IMR-90 (cell line): ENCODE measurements around the gene BTBD9. TPM values are rescaled to one million over a fixed set of nuclear protein-coding genes. Genes with fewer than 3 reads are reported as not detected.

Source experiments
- ATAC-seq: fragments of 200-7000 bp; cut with Tn5 transposase; 2 replicates; pipeline ENCODE4 v1.9.1; 2020; ENCODE audit warnings: low read depth, mild to moderate bottlenecking, moderate library complexity
- BruUV-seq: library from RNA; stranded (reverse); fragments of 400-500 nt; replicated peaks from 2 replicates; lab custom pipeline; 2021; lab: Mats Ljungman, UMichigan
- CTCF ChIA-PET: fragments of 300-600 bp; formaldehyde crosslinking; extraction: SDS; loops from one replicate; lab custom pipeline; 2021; ENCODE audit warnings: antibody characterized with exemption; lab: Yijun Ruan, JAX
- POLR2A ChIA-PET: fragments of 300-600 bp; sonication (Branson Sonifier 250); formaldehyde crosslinking; loops from one replicate; lab custom pipeline; 2022; ENCODE audit warnings: antibody characterized with exemption; ENCODE audit not compliant: unreplicated experiment; lab: Charles Lee
- DNase-seq: peaks from one replicate; pipeline ENCODE4 v3.0.0; 2013
- H2AFZ ChIP-seq: replicated peaks from 2 replicates; pipeline ENCODE3; 2013; ENCODE audit warnings: low read length, mild to moderate bottlenecking; ENCODE audit not compliant: poor library complexity
- H2AK5ac ChIP-seq: 2 replicates; pipeline ENCODE4 v1.6.1; 2013; ENCODE audit warnings: low read depth, low read length, inconsistent platforms
- H2AK9ac ChIP-seq: replicated peaks from 2 replicates; pipeline ENCODE3; 2013; ENCODE audit warnings: mild to moderate bottlenecking, low read depth, low read length, moderate library complexity; ENCODE audit not compliant: poor library complexity
- H2BK120ac ChIP-seq: 2 replicates; pipeline ENCODE4 v1.6.1; 2013; ENCODE audit warnings: low read depth, low read length, inconsistent platforms
- H2BK15ac ChIP-seq: 3 replicates; pipeline ENCODE4 v1.6.1; 2013; ENCODE audit warnings: low read depth, low read length, inconsistent platforms
- H2BK20ac ChIP-seq: 2 replicates; pipeline ENCODE4 v1.6.1; 2013; ENCODE audit warnings: low read depth, mild to moderate bottlenecking, inconsistent platforms, low read length, moderate library complexity
- H2BK5ac ChIP-seq: 2 replicates; pipeline ENCODE4 v1.6.1; 2013; ENCODE audit warnings: mild to moderate bottlenecking, low read depth, low read length, inconsistent platforms; ENCODE audit not compliant: poor library complexity, severe bottlenecking
- H3K14ac ChIP-seq: replicated peaks from 2 replicates; pipeline ENCODE4 v1.6.1; 2013; ENCODE audit warnings: low read depth, low read length, inconsistent platforms
- H3K18ac ChIP-seq: 2 replicates; pipeline ENCODE4 v1.6.1; 2013; ENCODE audit warnings: low read depth, low read length, control low read depth
- H3K23ac ChIP-seq: 2 replicates; pipeline ENCODE4 v1.6.1; 2013; ENCODE audit warnings: low read depth, low read length, inconsistent platforms
- H3K27ac ChIP-seq: 2 replicates; pipeline ENCODE4 v1.5.1; 2013; ENCODE audit warnings: mild to moderate bottlenecking, control low read depth, low read length; ENCODE audit not compliant: insufficient read depth
- H3K27me3 ChIP-seq: 2 replicates; pipeline ENCODE4 v1.6.1; 2013; ENCODE audit warnings: low read length; ENCODE audit not compliant: control insufficient read depth, insufficient read depth
- H3K36me3 ChIP-seq: 2 replicates; pipeline ENCODE4 v1.6.1; 2013; ENCODE audit warnings: low read length, mixed read lengths; ENCODE audit not compliant: control insufficient read depth, insufficient read depth
- H3K4ac ChIP-seq: 2 replicates; pipeline ENCODE4 v1.6.1; 2013; ENCODE audit warnings: low read depth, low read length, inconsistent platforms
- H3K4me1 ChIP-seq: 2 replicates; pipeline ENCODE4 v1.6.1; 2013; ENCODE audit warnings: low read length, mixed read lengths; ENCODE audit not compliant: control insufficient read depth, insufficient read depth
- H3K4me2 ChIP-seq: 2 replicates; pipeline ENCODE4 v1.6.1; 2013; ENCODE audit warnings: low read depth, mild to moderate bottlenecking, control low read depth, low read length, moderate library complexity
- H3K4me3 ChIP-seq: 2 replicates; pipeline ENCODE4 v1.5.1; 2013; ENCODE audit warnings: low read depth, mild to moderate bottlenecking, control low read depth, low read length, moderate library complexity; ENCODE audit not compliant: insufficient read depth
- H3K56ac ChIP-seq: 2 replicates; pipeline ENCODE4 v1.6.1; 2013; ENCODE audit warnings: low read length, inconsistent platforms; ENCODE audit not compliant: insufficient read depth; ENCODE audit errors: extremely low read depth
- H3K79me1 ChIP-seq, 2 experiments: 2 replicates each; pipeline ENCODE4 v1.6.1; 2013; ENCODE audit warnings: low read length in 2 of 2, inconsistent platforms in 1 of 2, low read depth in 1 of 2
- H3K9ac ChIP-seq: 2 replicates; pipeline ENCODE4 v1.6.1; 2013; ENCODE audit warnings: low read depth, low read length, control low read depth
- H3K9me1 ChIP-seq: 2 replicates; pipeline ENCODE4 v1.6.1; 2013; ENCODE audit warnings: low read length, inconsistent platforms; ENCODE audit not compliant: insufficient read depth
- H3K9me3 ChIP-seq: 2 replicates; pipeline ENCODE4 v1.6.1; 2013; ENCODE audit warnings: low read length; ENCODE audit not compliant: control insufficient read depth, insufficient read depth
- H4K20me1 ChIP-seq: 2 replicates; pipeline ENCODE4 v1.6.1; 2013; ENCODE audit warnings: low read length, inconsistent platforms; ENCODE audit not compliant: insufficient read depth
- H4K5ac ChIP-seq: 2 replicates; pipeline ENCODE4 v1.6.1; 2013; ENCODE audit warnings: mild to moderate bottlenecking, low read depth, low read length, control low read depth
- H4K8ac ChIP-seq, 2 experiments: 2 replicates each; pipeline ENCODE4 v1.6.1; 2013; ENCODE audit warnings: low read depth in 2 of 2, low read length in 2 of 2, control low read depth in 1 of 2, inconsistent platforms in 1 of 2
- H4K91ac ChIP-seq: 2 replicates; pipeline ENCODE4 v1.6.1; 2013; ENCODE audit warnings: low read depth, low read length, inconsistent platforms; ENCODE audit not compliant: insufficient read depth
- BHLHE40 ChIP-seq: fragments of 150-350 bp; IDR thresholded peaks from 2 replicates; pipeline ENCODE4 v1.6.1; 2016; ENCODE audit warnings: mild to moderate bottlenecking, low read depth, low read length
- CEBPB ChIP-seq: IDR thresholded peaks from 2 replicates; pipeline ENCODE4 v1.6.1; 2012; ENCODE audit warnings: low read depth, low read length, improper control_type of control experiment
- CHD1 ChIP-seq: IDR thresholded peaks from 2 replicates; pipeline ENCODE4 v1.6.1; 2012; ENCODE audit warnings: low read depth, low read length, improper control_type of control experiment
- CTCF ChIP-seq: conservative IDR thresholded peaks from 2 replicates; pipeline ENCODE4 v1.5.1; 2012; ENCODE audit warnings: mild to moderate bottlenecking, low read depth, low read length, improper control_type of control experiment
- FOS ChIP-seq: fragments of 150-350 bp; IDR thresholded peaks from 2 replicates; pipeline ENCODE4 v1.6.1; 2016; ENCODE audit warnings: low read depth, low read length
- MAFK ChIP-seq: IDR thresholded peaks from 2 replicates; pipeline ENCODE4 v1.6.1; 2012; ENCODE audit warnings: low read depth, low read length, improper control_type of control experiment
- MAZ ChIP-seq: IDR thresholded peaks from 2 replicates; pipeline ENCODE4 v1.6.1; 2012; ENCODE audit warnings: low read depth, mild to moderate bottlenecking, low read length, improper control_type of control experiment, moderate library complexity, borderline replicate concordance
- MXI1 ChIP-seq: IDR thresholded peaks from 2 replicates; pipeline ENCODE4 v1.6.1; 2012; ENCODE audit warnings: low read depth, mild to moderate bottlenecking, low read length, moderate library complexity, borderline replicate concordance
- NFE2L2 ChIP-seq: fragments of 150-350 bp; IDR thresholded peaks from 2 replicates; pipeline ENCODE4 v1.6.1; 2016; ENCODE audit warnings: low read depth, mild to moderate bottlenecking, low read length
- POLR2A ChIP-seq: IDR thresholded peaks from 2 replicates; pipeline ENCODE4 v1.6.1; 2012; ENCODE audit warnings: mild to moderate bottlenecking, low read depth, low read length
- RAD21 ChIP-seq: IDR thresholded peaks from 2 replicates; pipeline ENCODE4 v1.6.1; 2012; ENCODE audit warnings: low read length, improper control_type of control experiment
- RFX5 ChIP-seq: IDR thresholded peaks from 2 replicates; pipeline ENCODE4 v1.8.0; 2012; ENCODE audit warnings: low read depth, mild to moderate bottlenecking, low read length, moderate library complexity
- SMC3 ChIP-seq: fragments of 150-350 bp; IDR thresholded peaks from 2 replicates; pipeline ENCODE4 v1.6.1; 2016; ENCODE audit warnings: low read depth, mild to moderate bottlenecking, antibody characterized with exemption, low read length, moderate library complexity
- WGBS, 2 experiments: methylation state at CpG; one replicate each; pipeline versions ENCODE4 v1.1.5 to v1.1.7; 2013; ENCODE audit warnings: missing lambda C conversion rate in 2 of 2; ENCODE audit not compliant: insufficient read length in 1 of 2; ENCODE audit errors: extremely low coverage in 2 of 2; 5-methylcytosine and 5-hydroxymethylcytosine counted together
- dilution Hi-C: fragments of 300-500 bp; cut with HindIII; formaldehyde crosslinking; loops from one replicate; pipeline ENCODE4 v1.14.3; 2018; ENCODE audit warnings: low sequenced_read_pairs; ENCODE audit not compliant: unreplicated experiment
- in situ Hi-C: fragments of 300-500 bp; cut with MboI; formaldehyde crosslinking; loops from 3 replicates; pipeline ENCODE4 v1.14.3; 2019; ENCODE audit warnings: low sequenced_read_pairs, inconsistent platforms, mixed read lengths
- intact Hi-C: fragments of 100-400 bp; cut with micrococcal nuclease; formaldehyde crosslinking; loops from 2 replicates; pipeline ENCODE4 v1.10.0; 2022
- polyA plus RNA-seq, 3 experiments: library from polyadenylated mRNA; depleted of rRNA; stranded (reverse); fragments of >200 nt; gene quantifications; 2 replicates each; pipeline ENCODE4 v1.2.3, GENCODE V29; 2012; ENCODE audit warnings: low replicate concordance in 1 of 3
- total RNA-seq: library from RNA; depleted of rRNA; stranded (reverse); fragments of >200 nt; gene quantifications from 2 replicates; pipeline ENCODE4 v1.2.3, GENCODE V29; 2012

BTBD9 gene
- total and polyA plus RNA-seq, 2 of the 4 experiments (the other 2 are of a cell fraction), result 4.1 to 22.0 TPM

DNA sequence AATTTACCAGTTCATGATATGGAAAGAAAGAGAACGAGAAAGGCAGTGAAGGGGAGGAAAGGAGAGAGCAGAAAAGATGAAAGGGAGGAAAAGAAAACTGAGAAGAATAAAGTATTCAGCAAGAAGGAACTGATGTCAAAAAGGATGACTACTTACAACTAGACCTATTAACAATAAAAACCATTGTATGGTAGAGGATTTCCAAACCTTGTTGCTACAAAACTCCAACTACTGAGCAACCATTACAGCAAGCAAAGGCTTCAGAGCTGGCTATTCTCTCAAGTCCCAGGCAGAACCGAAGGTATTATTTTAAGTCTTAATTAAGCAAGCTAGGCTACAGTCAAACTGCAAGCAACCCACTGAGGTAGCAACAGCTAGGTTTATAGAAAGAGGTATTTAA is 142.2 kb downstream of the BTBD9 start:
- no peak for TF ChIP-seq FOS
- no peak for TF ChIP-seq SMC3
- no peak for TF ChIP-seq MAFK
- no peak for TF ChIP-seq MXI1
- TF ChIP-seq CHD1, result no peak
- TF ChIP-seq RAD21, result no peak
- TF ChIP-seq NFE2L2, result no peak
- TF ChIP-seq POLR2A, result no peak
- TF ChIP-seq CTCF, result no peak
- TF ChIP-seq RFX5, result no peak
- TF ChIP-seq BHLHE40, result no peak
- no peak for TF ChIP-seq MAZ
- no peak for TF ChIP-seq CEBPB
- H3K9me3 ChIP-seq, result no peaks in the 10 kb centered on the region
- no peak overlapping the region for H2AFZ ChIP-seq
- H3K56ac ChIP-seq, result no peak overlapping the region
- dilution Hi-C loops, result no loop called here
- H3K4me2 ChIP-seq, result no peak overlapping the region
- CTCF ChIA-PET, result interaction anchor here (1.3 kb wide), 1 partner anchor 73 kb away, joined by 5 read pairs; no protein-coding TSS in a partner anchor
- H3K9ac ChIP-seq, result no peak overlapping the region
- no peak overlapping the region for H4K8ac ChIP-seq
- H3K14ac ChIP-seq, result no peak overlapping the region
- H2BK5ac ChIP-seq, result no peak overlapping the region
- no peak overlapping the region for H2AK9ac ChIP-seq
- H3K27ac ChIP-seq, result no peak overlapping the region
- WGBS, 2 experiments, result no CpG with 5 or more reads among the region's 2 CpGs
- no peak overlapping the region for H3K18ac ChIP-seq
- H4K5ac ChIP-seq, result no peak overlapping the region
- BruUV-seq, result no TSS peak
- DNase-seq, result no peak
- H3K9me1 ChIP-seq, result no peaks in the 10 kb centered on the region
- no peaks in the 10 kb centered on the region for H3K36me3 ChIP-seq
- in situ Hi-C loops, result no loop called here
- no peaks in the 10 kb centered on the region for H3K27me3 ChIP-seq
- no peak overlapping the region for H3K4me3 ChIP-seq
- no peak overlapping the region for H3K4ac ChIP-seq
- H3K23ac ChIP-seq, result no peak overlapping the region
- POLR2A ChIA-PET, result no interaction called here
- ATAC-seq, result no peak
- no peaks in the 10 kb centered on the region; a peak in 1 of 4 replicates for H3K79me1 ChIP-seq
- H2BK15ac ChIP-seq, result no peak overlapping the region
- H2BK20ac ChIP-seq, result no peak overlapping the region
- intact Hi-C loops, result loop anchor here (5.0 kb wide), 2 partner anchors 175 to 780 kb away; no protein-coding TSS in a partner anchor
- H2BK120ac ChIP-seq, result no peak overlapping the region
- no peaks in the 10 kb centered on the region for H4K20me1 ChIP-seq
- H2AK5ac ChIP-seq, result no peak overlapping the region
- H3K4me1 ChIP-seq, result no peaks in the 10 kb centered on the region
- H4K91ac ChIP-seq, result no peak overlapping the region
